MCF 10A (cell line): Measurements from ENCODE around the gene FGFBP2. TPM values are rescaled to one million over a fixed set of nuclear protein-coding genes. Genes with fewer than 3 reads are reported as not detected.

Source experiments
- Bru-seq: library from RNA; stranded (reverse); fragments of 400-500 nt; gene quantifications from one replicate; lab custom pipeline; 2021; lab: Mats Ljungman, UMichigan
- BruChase-seq, 2 experiments: library from RNA; stranded (reverse); fragments of 400-500 nt; gene quantifications; one replicate each; lab custom pipeline; 2021; lab: Mats Ljungman, UMichigan
- BruUV-seq: library from RNA; stranded (reverse); fragments of 400-500 nt; replicated peaks from 2 replicates; lab custom pipeline; 2021; lab: Mats Ljungman, UMichigan
- CTCF ChIA-PET: fragments of 300-600 bp; sonication (Branson Sonifier 250); formaldehyde crosslinking; extraction: SDS; loops from one replicate; lab custom pipeline; 2021; ENCODE audit warnings: antibody characterized with exemption, inconsistent platforms; lab: Yijun Ruan, JAX
- POLR2A ChIA-PET: fragments of 300-600, 350-650 bp; sonication (Branson Sonifier 250); formaldehyde crosslinking; extraction: SDS; loops from one replicate; lab custom pipeline; 2020; ENCODE audit warnings: antibody characterized with exemption, inconsistent platforms; lab: Yijun Ruan, JAX
- DNase-seq: peaks from one replicate; pipeline ENCODE4 v3.0.0-alpha.2; 2018; ENCODE audit not compliant: unreplicated experiment
- H3K27ac Mint-ChIP-seq: one replicate; pipeline ENCODE4 v1.8.0; 2022; ENCODE audit warnings: mild to moderate bottlenecking, low read depth, mixed read lengths; ENCODE audit not compliant: unreplicated experiment
- H3K27me3 Mint-ChIP-seq: one replicate; pipeline ENCODE4 v1.8.0; 2022; ENCODE audit warnings: mixed read lengths; ENCODE audit not compliant: insufficient read depth, unreplicated experiment
- H3K36me3 Mint-ChIP-seq: one replicate; pipeline ENCODE4 v1.8.0; 2022; ENCODE audit warnings: mild to moderate bottlenecking, moderate library complexity, mixed read lengths; ENCODE audit not compliant: insufficient read depth, unreplicated experiment
- H3K4me1 Mint-ChIP-seq: one replicate; pipeline ENCODE4 v1.8.0; 2022; ENCODE audit warnings: mixed read lengths; ENCODE audit not compliant: insufficient read depth, unreplicated experiment
- H3K4me3 Mint-ChIP-seq: one replicate; pipeline ENCODE4 v1.8.0; 2022; ENCODE audit warnings: mild to moderate bottlenecking, moderate library complexity, mixed read lengths; ENCODE audit not compliant: unreplicated experiment
- H3K9me3 Mint-ChIP-seq: one replicate; pipeline ENCODE4 v1.8.0; 2022; ENCODE audit warnings: mixed read lengths; ENCODE audit not compliant: unreplicated experiment
- intact Hi-C: fragments of 100-400 bp; cut with micrococcal nuclease; formaldehyde crosslinking; loops from 2 replicates; pipeline ENCODE4 v1.14.1; 2022
- long read RNA-seq: library from polyadenylated mRNA; stranded (forward); transcript quantifications from one replicate; pipeline ENCODE4 v2.0.0, GENCODE V29; 2022
- total RNA-seq: library from RNA; stranded (reverse); gene quantifications from 2 replicates; pipeline ENCODE4 v1.2.3, GENCODE V29; 2022
- TF ChIP-seq, protein P1 (sequence below): fragments of 200-600 bp; IDR thresholded peaks from one replicate; pipeline ENCODE4 v1.8.0; 2022; ENCODE audit warnings: antibody characterized with exemption, mild to moderate bottlenecking; ENCODE audit not compliant: unreplicated experiment

Gene FGFBP2, protein sequence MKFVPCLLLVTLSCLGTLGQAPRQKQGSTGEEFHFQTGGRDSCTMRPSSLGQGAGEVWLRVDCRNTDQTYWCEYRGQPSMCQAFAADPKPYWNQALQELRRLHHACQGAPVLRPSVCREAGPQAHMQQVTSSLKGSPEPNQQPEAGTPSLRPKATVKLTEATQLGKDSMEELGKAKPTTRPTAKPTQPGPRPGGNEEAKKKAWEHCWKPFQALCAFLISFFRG
- total RNA-seq, result not detected in 2 replicates
- not detected for Bru-seq, nascent RNA
- BruChase-seq, experiment 1, labeled RNA remaining after a 6-hour chase, result not detected
- BruChase-seq, experiment 2, labeled RNA remaining after a 2-hour chase, result not detected
- long read RNA-seq, result 0 reads

DNA sequence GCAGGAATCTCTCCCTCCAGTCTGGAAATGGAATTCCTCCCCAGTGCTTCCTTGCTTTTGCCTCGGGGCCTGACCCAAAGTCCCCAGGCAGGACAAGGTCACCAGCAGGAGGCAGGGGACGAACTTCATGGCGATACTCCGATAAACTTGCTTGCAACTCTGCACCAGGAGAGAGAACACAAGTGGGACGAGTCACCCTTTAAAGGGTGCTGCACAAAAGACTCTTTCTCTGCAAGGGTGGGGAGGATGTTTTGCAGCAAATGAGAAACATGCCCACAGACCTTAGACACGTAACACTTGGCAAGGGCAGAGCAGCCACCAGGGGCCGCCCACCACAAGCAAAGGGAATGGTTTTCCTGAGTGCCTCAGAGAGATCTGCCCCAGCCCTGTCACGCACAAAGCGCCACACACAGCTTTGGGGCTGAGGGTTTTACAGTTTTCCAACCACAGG lies at the start of gene FGFBP2:
FGFBP2 (minus strand) TSS at position 175 of the 451 bp plus-strand sequence; CDS start at position 129, 46 bp downstream.
- ChIA-PET POLR2A (no interaction called here), CTCF (interaction anchor here (0.6 to 6.6 kb wide), 5 partner anchors 36 to 1808 kb away, joined by 3 to 40 read pairs (median 6); no protein-coding TSS in a partner anchor)
- peaks cover 12% of the 10 kb centered on the region for H3K9me3 Mint-ChIP-seq
- no peak within 1 kb of the TSS for H3K27ac Mint-ChIP-seq
- TF ChIP-seq, protein P1, sequence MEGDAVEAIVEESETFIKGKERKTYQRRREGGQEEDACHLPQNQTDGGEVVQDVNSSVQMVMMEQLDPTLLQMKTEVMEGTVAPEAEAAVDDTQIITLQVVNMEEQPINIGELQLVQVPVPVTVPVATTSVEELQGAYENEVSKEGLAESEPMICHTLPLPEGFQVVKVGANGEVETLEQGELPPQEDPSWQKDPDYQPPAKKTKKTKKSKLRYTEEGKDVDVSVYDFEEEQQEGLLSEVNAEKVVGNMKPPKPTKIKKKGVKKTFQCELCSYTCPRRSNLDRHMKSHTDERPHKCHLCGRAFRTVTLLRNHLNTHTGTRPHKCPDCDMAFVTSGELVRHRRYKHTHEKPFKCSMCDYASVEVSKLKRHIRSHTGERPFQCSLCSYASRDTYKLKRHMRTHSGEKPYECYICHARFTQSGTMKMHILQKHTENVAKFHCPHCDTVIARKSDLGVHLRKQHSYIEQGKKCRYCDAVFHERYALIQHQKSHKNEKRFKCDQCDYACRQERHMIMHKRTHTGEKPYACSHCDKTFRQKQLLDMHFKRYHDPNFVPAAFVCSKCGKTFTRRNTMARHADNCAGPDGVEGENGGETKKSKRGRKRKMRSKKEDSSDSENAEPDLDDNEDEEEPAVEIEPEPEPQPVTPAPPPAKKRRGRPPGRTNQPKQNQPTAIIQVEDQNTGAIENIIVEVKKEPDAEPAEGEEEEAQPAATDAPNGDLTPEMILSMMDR, result peak; percentile 18
- no peak within 1 kb of the TSS for H3K4me3 Mint-ChIP-seq
- DNase-seq, result peak; percentile 44
- no peaks in the 10 kb centered on the region for H3K4me1 Mint-ChIP-seq
- no peaks in the 10 kb centered on the region for H3K36me3 Mint-ChIP-seq
- peaks cover 17% of the 10 kb centered on the region for H3K27me3 Mint-ChIP-seq
- BruUV-seq, result no TSS peak
- intact Hi-C loops, result no loop called here

DNA sequence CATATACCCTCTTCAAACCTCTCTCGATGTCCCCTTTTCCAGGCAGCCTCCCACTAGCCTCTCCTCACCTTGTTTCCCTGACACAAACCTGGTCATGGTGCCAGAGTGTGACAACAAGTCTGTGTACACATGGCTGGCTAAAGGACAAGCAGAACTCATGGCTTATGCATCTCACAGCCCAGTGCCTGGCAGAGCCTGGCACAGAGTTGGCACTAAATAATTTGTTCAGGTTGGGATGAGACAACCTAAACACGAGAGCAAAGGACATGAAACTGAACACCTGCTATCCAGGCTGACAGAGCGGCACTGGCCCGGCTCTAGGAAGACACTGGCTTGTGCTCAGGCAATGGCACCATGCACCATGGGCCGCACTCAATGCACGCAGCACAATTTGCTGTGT lies 48.2 kb upstream of the FGFBP2 start:
- intact Hi-C loops, result no loop called here
- Mint-ChIP-seq H3K4me1 (no peaks in the 10 kb centered on the region), H3K27me3 (no peaks in the 10 kb centered on the region), H3K4me3 (no peak overlapping the region), H3K36me3 (no peaks in the 10 kb centered on the region), H3K27ac (no peak overlapping the region), H3K9me3 (no peaks in the 10 kb centered on the region)
- DNase-seq, result no peak
- CTCF ChIA-PET, result interaction anchor here (3.5 kb wide), 1 partner anchor 10 kb away, joined by 12 read pairs; no protein-coding TSS in a partner anchor
- TF ChIP-seq, protein P1, result no peak
- POLR2A ChIA-PET, result no interaction called here
- BruUV-seq, result no TSS peak

DNA sequence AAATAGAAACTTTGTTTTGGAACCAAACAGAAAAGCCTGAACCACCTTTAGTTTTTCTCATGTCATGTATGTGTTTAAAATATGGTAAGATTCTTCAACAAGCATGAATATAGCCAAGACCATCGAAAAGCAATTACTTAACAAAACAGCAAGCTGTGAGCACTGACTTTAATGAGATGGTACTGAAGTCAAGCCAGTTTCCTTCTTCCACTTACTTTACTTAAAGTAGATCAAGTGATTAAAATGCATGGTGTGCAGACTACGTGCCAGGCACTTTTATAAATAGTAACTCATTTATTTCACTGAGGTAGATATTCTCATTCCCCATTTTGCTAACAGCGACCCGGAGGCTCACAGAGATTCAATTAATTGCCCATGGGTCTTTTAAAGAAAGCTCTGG lies 46.2 kb upstream of the FGFBP2 start:
- no peaks in the 10 kb centered on the region for H3K9me3 Mint-ChIP-seq
- DNase-seq, result no peak
- no peak overlapping the region for H3K27ac Mint-ChIP-seq
- H3K4me1 Mint-ChIP-seq, result no peaks in the 10 kb centered on the region
- intact Hi-C loops, result no loop called here
- no peaks in the 10 kb centered on the region for H3K27me3 Mint-ChIP-seq
- H3K36me3 Mint-ChIP-seq, result no peaks in the 10 kb centered on the region
- H3K4me3 Mint-ChIP-seq, result no peak overlapping the region
- ChIA-PET POLR2A (no interaction called here), CTCF (interaction anchor here (0.6 to 3.5 kb wide), 4 partner anchors 8 to 204 kb away, joined by 3 to 12 read pairs (median 5); no protein-coding TSS in a partner anchor)
- TF ChIP-seq, protein P1, result no peak
- BruUV-seq, result no TSS peak

DNA sequence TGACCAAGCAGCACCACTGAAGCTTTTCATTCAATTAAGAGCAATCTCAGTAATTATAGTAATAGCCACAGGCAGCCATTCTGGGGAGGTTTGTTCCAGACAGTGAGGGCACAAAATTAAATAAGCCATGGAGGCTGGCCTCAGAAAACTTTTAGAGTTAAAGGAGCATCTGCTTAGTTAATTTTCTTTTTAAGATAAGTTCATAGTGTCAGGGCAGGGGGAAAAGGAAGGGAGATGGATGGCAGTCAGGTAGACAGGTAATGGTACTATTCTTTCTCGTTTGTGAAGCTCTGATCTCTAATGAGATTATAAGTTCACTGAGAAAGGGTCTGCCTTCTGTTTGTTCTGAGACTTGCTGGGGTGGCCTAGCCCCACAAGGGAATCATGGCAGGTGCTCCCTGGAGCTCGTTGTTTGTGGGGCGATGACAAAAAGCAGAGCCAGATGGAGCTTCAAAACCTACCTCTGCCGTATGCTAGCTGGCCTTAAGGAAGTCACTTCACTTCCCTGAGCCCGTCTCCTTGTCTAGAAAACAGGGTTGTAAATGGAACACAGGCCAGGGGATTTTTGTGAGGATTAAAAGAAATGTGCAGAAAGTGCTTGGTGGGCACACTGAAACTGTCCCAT lies 44.6 kb upstream of the FGFBP2 start:
- CTCF ChIA-PET, result interaction anchor here (0.6 to 2.9 kb wide), 7 partner anchors 10 to 203 kb away, joined by 3 to 8 read pairs (median 5); no protein-coding TSS in a partner anchor
- Mint-ChIP-seq H3K27ac (no peak overlapping the region), H3K9me3 (no peaks in the 10 kb centered on the region), H3K27me3 (no peaks in the 10 kb centered on the region), H3K4me1 (no peaks in the 10 kb centered on the region), H3K4me3 (no peak overlapping the region), H3K36me3 (no peaks in the 10 kb centered on the region)
- BruUV-seq, result no TSS peak
- POLR2A ChIA-PET, result no interaction called here
- DNase-seq, result no peak
- intact Hi-C loops, result no loop called here
- TF ChIP-seq, protein P1, result no peak
